ENCODE measurements around the gene RPAP3. TPM values are rescaled to one million over a fixed set of nuclear protein-coding genes. Genes with fewer than 3 reads are reported as not detected.

Gene RPAP3, protein sequence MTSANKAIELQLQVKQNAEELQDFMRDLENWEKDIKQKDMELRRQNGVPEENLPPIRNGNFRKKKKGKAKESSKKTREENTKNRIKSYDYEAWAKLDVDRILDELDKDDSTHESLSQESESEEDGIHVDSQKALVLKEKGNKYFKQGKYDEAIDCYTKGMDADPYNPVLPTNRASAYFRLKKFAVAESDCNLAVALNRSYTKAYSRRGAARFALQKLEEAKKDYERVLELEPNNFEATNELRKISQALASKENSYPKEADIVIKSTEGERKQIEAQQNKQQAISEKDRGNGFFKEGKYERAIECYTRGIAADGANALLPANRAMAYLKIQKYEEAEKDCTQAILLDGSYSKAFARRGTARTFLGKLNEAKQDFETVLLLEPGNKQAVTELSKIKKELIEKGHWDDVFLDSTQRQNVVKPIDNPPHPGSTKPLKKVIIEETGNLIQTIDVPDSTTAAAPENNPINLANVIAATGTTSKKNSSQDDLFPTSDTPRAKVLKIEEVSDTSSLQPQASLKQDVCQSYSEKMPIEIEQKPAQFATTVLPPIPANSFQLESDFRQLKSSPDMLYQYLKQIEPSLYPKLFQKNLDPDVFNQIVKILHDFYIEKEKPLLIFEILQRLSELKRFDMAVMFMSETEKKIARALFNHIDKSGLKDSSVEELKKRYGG
- total RNA-seq = 10.1 and 17.9 TPM in 2 replicates

DNA sequence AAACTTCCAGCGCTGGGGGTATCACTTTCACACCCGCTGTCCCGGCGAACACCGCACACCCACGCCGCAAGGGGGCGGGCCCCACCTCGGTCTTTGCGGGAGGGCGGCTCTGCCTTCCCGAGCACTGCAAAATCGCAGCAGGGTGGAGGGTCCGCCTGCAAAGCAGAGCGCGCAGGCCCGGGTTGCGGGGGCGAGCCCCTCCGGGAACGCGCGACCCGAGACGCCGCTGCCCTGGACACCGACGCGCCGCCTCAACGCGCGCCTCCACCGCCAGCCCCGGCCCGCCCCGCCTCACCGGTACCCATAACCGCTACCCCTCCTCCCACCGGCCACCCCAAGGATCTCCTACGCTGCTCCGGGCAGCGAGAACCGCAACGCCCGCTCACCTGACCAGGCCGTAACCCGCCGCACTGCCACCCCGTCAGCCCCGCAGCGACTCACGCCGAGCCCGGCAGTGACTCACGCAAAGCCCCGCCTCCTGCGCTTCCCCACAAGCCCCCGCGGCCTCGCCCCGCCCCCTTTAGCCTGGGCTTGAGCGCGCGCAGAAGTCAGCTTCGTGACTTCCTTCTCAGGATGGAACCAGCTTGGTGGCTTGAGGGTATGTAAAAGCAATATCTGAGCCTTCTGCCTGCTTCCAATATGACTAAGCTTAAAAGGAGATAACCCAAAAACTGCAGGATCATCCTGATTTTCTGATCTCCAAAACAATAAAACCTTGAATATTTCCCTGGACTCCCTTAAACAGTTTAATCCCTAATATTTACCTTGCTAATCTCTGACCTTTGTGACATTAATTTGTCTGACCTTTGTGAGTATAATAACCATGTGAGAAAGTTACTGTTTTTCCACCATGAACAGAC is at the start of gene RPAP3:
Gene RPAP3 (minus strand): TSS at position 465 of the 860 bp plus-strand sequence. CDS start 3,190 bp downstream, outside the sequence.

DNA sequence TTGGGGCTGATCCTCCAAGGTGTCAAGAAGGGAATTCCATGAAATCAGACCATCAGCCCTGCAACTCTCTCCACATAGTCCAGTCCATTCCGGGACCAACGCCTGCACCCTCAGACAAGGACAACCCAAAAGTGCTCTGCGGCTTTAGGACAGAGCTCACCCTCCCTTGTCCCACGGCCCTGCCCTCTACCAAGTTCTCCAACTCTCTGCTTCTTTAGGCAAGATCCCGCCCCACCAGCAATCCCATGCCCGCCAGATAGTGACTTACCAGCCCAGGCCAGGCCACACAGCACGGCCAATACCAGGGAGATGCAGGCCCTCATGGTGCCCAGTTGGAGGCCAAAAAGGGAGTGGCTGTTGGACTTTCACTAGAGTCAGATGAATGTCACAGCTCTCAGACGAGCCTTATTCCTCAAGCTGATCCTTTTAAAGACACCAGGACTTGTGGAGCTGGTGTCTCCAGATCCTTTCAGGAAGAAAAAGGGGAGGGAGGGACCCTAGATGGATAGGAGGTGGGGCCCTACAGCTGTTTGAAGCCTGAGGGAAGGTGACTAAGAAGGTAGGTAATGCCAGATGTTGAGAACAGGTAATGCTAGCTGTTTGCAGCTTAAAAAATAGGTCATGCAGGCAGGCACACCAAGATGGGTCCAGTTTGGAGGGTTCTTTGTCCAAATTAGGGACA is 19.4 kb upstream of the RPAP3 start, which contains the start of gene ENDOU:
Gene ENDOU (minus strand): TSS at position 400 of the 682 bp plus-strand sequence. CDS start 77 bp downstream, at position 323.

Other genes starting within 250 kb of the RPAP3 start
- not detected in 2 replicates for gene ENDOU, start 19.5 kb upstream of the RPAP3 start, total RNA-seq
- gene RAPGEF3, start 52.9 kb upstream of the RPAP3 start, total RNA-seq = 3.4 and 8.2 TPM in 2 replicates
- gene SLC48A1, start 67.2 kb upstream of the RPAP3 start, total RNA-seq = 13.7 and 13.9 TPM in 2 replicates
- 10.9 and 17.6 TPM in 2 replicates for gene HDAC7, start 113.9 kb upstream of the RPAP3 start, total RNA-seq
- 5.5 and 10.0 TPM in 2 replicates for gene VDR, start 199.0 kb upstream of the RPAP3 start, total RNA-seq

Measured in tracheal epithelial cell (primary cell).